PC-9 (cell line): Measurements from ENCODE around the gene SEMA3C.

ENCODE experiments used
- CTCF ChIP-seq: fragments of 200-600 bp; sonication (generic); conservative IDR thresholded peaks from 2 replicates; pipeline ENCODE4 v1.6.1; 2017; ENCODE audit warnings: mixed run types, antibody characterized with exemption, mild to moderate bottlenecking, moderate library complexity
- EZH2 ChIP-seq: fragments of 200-600 bp; sonication (generic); IDR thresholded peaks from 2 replicates; pipeline ENCODE4 v1.8.0; 2017; ENCODE audit warnings: antibody characterized with exemption, low read depth

- TF ChIP-seq CTCF (no peak), EZH2 (no peak)
Measured at GRCh38 chr7:80705130-80705781, 213.6 kb downstream of the SEMA3C start.
